Body of pancreas (tissue), 4 donors: ENCODE measurements around the gene NOTCH3.

ENCODE experiments used
- POLR2A ChIP-seq, 3 donors: fragments of 450-650 bp; IDR thresholded peaks; one replicate each; pipeline ENCODE4 v1.6.1; 2016; ENCODE audit warnings: antibody characterized with exemption in 3 of 3, mild to moderate bottlenecking in 2 of 3
- TF ChIP-seq, protein P1 (sequence below), 7 experiments: fragments of 450-650 bp in 4 of 7; fragments of 200-600 bp in 3 of 7; sonication (generic) in 3 of 7; IDR thresholded peaks; one replicate each; pipeline ENCODE4 v1.5.1; 2016 to 2019; ENCODE audit warnings: antibody characterized with exemption in 7 of 7

- TF ChIP-seq, protein P1, sequence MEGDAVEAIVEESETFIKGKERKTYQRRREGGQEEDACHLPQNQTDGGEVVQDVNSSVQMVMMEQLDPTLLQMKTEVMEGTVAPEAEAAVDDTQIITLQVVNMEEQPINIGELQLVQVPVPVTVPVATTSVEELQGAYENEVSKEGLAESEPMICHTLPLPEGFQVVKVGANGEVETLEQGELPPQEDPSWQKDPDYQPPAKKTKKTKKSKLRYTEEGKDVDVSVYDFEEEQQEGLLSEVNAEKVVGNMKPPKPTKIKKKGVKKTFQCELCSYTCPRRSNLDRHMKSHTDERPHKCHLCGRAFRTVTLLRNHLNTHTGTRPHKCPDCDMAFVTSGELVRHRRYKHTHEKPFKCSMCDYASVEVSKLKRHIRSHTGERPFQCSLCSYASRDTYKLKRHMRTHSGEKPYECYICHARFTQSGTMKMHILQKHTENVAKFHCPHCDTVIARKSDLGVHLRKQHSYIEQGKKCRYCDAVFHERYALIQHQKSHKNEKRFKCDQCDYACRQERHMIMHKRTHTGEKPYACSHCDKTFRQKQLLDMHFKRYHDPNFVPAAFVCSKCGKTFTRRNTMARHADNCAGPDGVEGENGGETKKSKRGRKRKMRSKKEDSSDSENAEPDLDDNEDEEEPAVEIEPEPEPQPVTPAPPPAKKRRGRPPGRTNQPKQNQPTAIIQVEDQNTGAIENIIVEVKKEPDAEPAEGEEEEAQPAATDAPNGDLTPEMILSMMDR (IDR thresholded peaks at IDR 0.05): no peak
- TF ChIP-seq POLR2A (IDR thresholded peaks at IDR 0.05): no peak
These were observed 13.1 kb upstream of the NOTCH3 start for GRCh38 chr19:15213715-15214381.
